ENCODE results near the gene ARHGEF9.
A peak's percentile ranks its signal among the peaks of the same experiment; 100 is the strongest.
"Not testable (repeated sequence)": the region's sequence is repeated elsewhere in the genome, so short reads cannot be mapped to it uniquely, and the experiment has no call there.

Gene ARHGEF9

GRCh38 chrX:63784902-63785707, at the start of gene ARHGEF9:
Gene ARHGEF9 (minus strand): TSS chrX:63785214. CDS start chrX:63785145, 69 bp downstream.
- peak in 47 of 58 donors; percentile 0 to 70 (median 16) for DNase-seq

GRCh38 chrX:63825446-63825845, 40.4 kb upstream of the ARHGEF9 start:
- DNase-seq, result not testable (repeated sequence)

GRCh38 chrX:63818156-63818555, 33.1 kb upstream of the ARHGEF9 start:
- DNase-seq, result no peak

- no peak for DNase-seq
Measured at GRCh38 chrX:63817696-63818095, 32.7 kb upstream of the ARHGEF9 start.

GRCh38 chrX:63812823-63813222, 27.8 kb upstream of the ARHGEF9 start:
- no peak for DNase-seq

- no peak for DNase-seq
Measured at GRCh38 chrX:63810746-63811145, 25.7 kb upstream of the ARHGEF9 start.

GRCh38 chrX:63809173-63809572, 24.2 kb upstream of the ARHGEF9 start:
- DNase-seq, result peak in 12 of 58 donors; percentile 0 to 25 (median 2)

GRCh38 chrX:63795406-63795805, 10.4 kb upstream of the ARHGEF9 start:
- not testable (repeated sequence) for DNase-seq

GRCh38 chrX:63785708-63786040, 660 bp upstream of the ARHGEF9 start:
- no peak for DNase-seq

GRCh38 chrX:63784346-63784901, 590 bp downstream of the ARHGEF9 start:
- peak in 16 of 58 donors; percentile 0 to 35 (median 6) for DNase-seq

GRCh38 chrX:63782515-63782914, 2.5 kb downstream of the ARHGEF9 start:
- DNase-seq, result no peak

GRCh38 chrX:63768760-63769159, 16.3 kb downstream of the ARHGEF9 start:
- DNase-seq, result no peak

GRCh38 chrX:63765712-63766111, 19.3 kb downstream of the ARHGEF9 start:
- DNase-seq, result no peak

- DNase-seq, result no peak
Measured at GRCh38 chrX:63764946-63765345, 20.1 kb downstream of the ARHGEF9 start.

GRCh38 chrX:63761639-63762038, 23.4 kb downstream of the ARHGEF9 start:
- DNase-seq, result no peak

GRCh38 chrX:63758011-63758410, 27.0 kb downstream of the ARHGEF9 start:
- DNase-seq, result peak in 4 of 58 donors; percentile 0 to 10 (median 0)

- no peak for DNase-seq
Measured at GRCh38 chrX:63755892-63756291, 29.1 kb downstream of the ARHGEF9 start.

- peak; percentile 33 to 95 (median 88) for DNase-seq
Measured at GRCh38 chrX:63754860-63755579, 30.0 kb downstream of the ARHGEF9 start.

- DNase-seq, result peak in 15 of 58 donors; percentile 17 to 65 (median 42)
Measured at GRCh38 chrX:63754136-63754859, 30.7 kb downstream of the ARHGEF9 start.

GRCh38 chrX:63751481-63751880, 33.5 kb downstream of the ARHGEF9 start:
- DNase-seq, result no peak

GRCh38 chrX:63750811-63751210, 34.2 kb downstream of the ARHGEF9 start:
- DNase-seq, result no peak

- DNase-seq, result no peak
Measured at GRCh38 chrX:63747331-63747730, 37.7 kb downstream of the ARHGEF9 start.
